ENCODE results near the gene SMTN. TPM values are rescaled to one million over a fixed set of nuclear protein-coding genes. Genes with fewer than 3 reads are reported as not detected.

SMTN gene
- total and polyA plus RNA-seq, 2 donors = 149 to 1,750 TPM

GRCh38 chr22:31126128-31126868 lies 45.2 kb downstream of the SMTN start:
- 90% methylated on average over 22 of the region's 22 CpGs for WGBS
- Histone ChIP-seq H3K4me1 (ENCODE audit: insufficient read depth) (no peaks in the 10 kb centered on the region), H3K36me3 (ENCODE audit: insufficient read depth) (no peaks in the 10 kb centered on the region), H3K27ac (ENCODE audit: low read depth) (no peak overlapping the region), H3K4me3 (ENCODE audit: low read depth, low read length) (no peak overlapping the region)
- no peak for DNase-seq (ENCODE audit: extremely low spot score)

GRCh38 chr22:31126869-31127175 lies 45.7 kb downstream of the SMTN start:
- WGBS = 82% methylated on average over 13 of the region's 13 CpGs
- Histone ChIP-seq H3K4me3 (ENCODE audit: low read depth, low read length) (no peak overlapping the region), H3K36me3 (ENCODE audit: insufficient read depth) (no peaks in the 10 kb centered on the region), H3K4me1 (ENCODE audit: insufficient read depth) (no peaks in the 10 kb centered on the region), H3K27ac (ENCODE audit: low read depth) (no peak overlapping the region)
- no peak for DNase-seq (ENCODE audit: extremely low spot score)

DNA sequence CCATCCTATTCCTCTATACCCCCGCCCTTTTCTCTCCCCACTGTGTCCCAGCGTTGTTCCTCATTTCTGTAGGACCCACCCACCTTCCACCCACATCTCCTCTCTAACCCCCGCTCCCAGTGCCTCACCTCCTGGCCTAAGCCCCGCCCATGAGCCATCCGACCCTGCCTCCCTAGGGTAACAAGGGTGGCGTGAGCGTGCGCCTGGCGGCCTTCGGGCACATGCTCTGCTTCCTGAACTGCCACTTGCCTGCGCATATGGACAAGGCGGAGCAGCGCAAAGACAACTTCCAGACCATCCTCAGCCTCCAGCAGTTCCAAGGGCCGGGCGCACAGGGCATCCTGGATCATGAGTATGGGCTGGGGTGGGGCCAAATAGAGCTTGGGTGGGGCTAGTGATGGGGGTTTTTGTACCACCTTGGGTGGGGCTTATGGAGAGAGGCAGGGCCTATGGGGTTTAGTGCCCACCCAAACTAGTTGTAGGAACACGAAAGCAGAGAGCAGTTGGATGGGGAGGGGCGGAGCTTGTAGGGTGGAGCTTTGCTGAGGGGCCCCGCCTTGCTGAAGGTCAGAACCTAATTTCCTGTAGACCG lies 46.2 kb downstream of the SMTN start:
- Histone ChIP-seq H3K4me1 (ENCODE audit: insufficient read depth) (no peaks in the 10 kb centered on the region), H3K36me3 (ENCODE audit: insufficient read depth) (no peaks in the 10 kb centered on the region), H3K4me3 (ENCODE audit: low read depth, low read length) (no peak overlapping the region), H3K27ac (ENCODE audit: low read depth) (no peak overlapping the region)
- DNase-seq (ENCODE audit: extremely low spot score) = no peak
- WGBS = 42% methylated on average over 19 of the region's 19 CpGs

DNA sequence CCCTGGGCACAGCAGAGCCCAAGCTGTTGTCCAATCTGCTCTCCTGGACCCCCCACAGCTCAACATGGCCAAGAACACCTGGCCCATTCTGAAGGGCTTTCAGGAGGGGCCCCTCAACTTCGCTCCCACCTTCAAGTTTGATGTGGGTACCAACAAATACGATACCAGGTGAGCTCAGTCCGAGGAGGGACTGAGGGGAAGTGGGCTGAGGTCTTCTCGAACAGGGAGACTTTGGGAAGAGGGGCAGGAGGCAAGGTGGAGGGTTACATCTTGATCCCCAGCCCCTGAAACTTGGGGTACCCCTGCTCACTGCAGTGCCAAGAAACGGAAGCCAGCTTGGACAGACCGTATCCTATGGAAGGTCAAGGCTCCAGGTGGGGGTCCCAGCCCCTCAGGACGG lies 47.0 kb downstream of the SMTN start:
- no peaks in the 10 kb centered on the region for H3K4me1 ChIP-seq (ENCODE audit: insufficient read depth)
- no peaks in the 10 kb centered on the region for H3K36me3 ChIP-seq (ENCODE audit: insufficient read depth)
- no peak overlapping the region for H3K4me3 ChIP-seq (ENCODE audit: low read depth, low read length)
- no peak for DNase-seq (ENCODE audit: extremely low spot score)
- H3K27ac ChIP-seq (ENCODE audit: low read depth) = no peak overlapping the region
- 91% methylated on average over 7 of the region's 7 CpGs for WGBS

- DNase-seq (ENCODE audit: extremely low spot score) = no peak
- WGBS = 76% methylated on average over 2 of the region's 2 CpGs
- no peaks in the 10 kb centered on the region for H3K4me1 ChIP-seq (ENCODE audit: insufficient read depth)
- H3K4me3 ChIP-seq (ENCODE audit: low read depth, low read length) = no peak overlapping the region
- H3K36me3 ChIP-seq (ENCODE audit: insufficient read depth) = no peaks in the 10 kb centered on the region
- no peak overlapping the region for H3K27ac ChIP-seq (ENCODE audit: low read depth)
These were observed 49.8 kb downstream of the SMTN start for GRCh38 chr22:31130873-31131272.

- H3K27ac ChIP-seq (ENCODE audit: low read depth) = no peak overlapping the region
- WGBS = 95% methylated on average over 19 of the region's 19 CpGs
- DNase-seq (ENCODE audit: extremely low spot score) = no peak
- no peak overlapping the region for H3K4me3 ChIP-seq (ENCODE audit: low read depth, low read length)
- no peaks in the 10 kb centered on the region for H3K36me3 ChIP-seq (ENCODE audit: insufficient read depth)
- no peaks in the 10 kb centered on the region for H3K4me1 ChIP-seq (ENCODE audit: insufficient read depth)
These were observed 52.8 kb downstream of the SMTN start for GRCh38 chr22:31133911-31134310.

- Histone ChIP-seq H3K27ac (ENCODE audit: low read depth) (no peak overlapping the region), H3K4me1 (ENCODE audit: insufficient read depth) (no peaks in the 10 kb centered on the region), H3K4me3 (ENCODE audit: low read depth, low read length) (no peak overlapping the region), H3K36me3 (ENCODE audit: insufficient read depth) (no peaks in the 10 kb centered on the region)
- 89% methylated on average over 4 of the region's 4 CpGs for WGBS
- DNase-seq (ENCODE audit: extremely low spot score) = no peak
These were observed 53.6 kb downstream of the SMTN start for GRCh38 chr22:31134688-31135087.

GRCh38 chr22:31135706-31136105 lies 54.6 kb downstream of the SMTN start:
- Histone ChIP-seq H3K36me3 (ENCODE audit: insufficient read depth) (no peaks in the 10 kb centered on the region), H3K4me3 (ENCODE audit: low read depth, low read length) (no peak overlapping the region), H3K27ac (ENCODE audit: low read depth) (no peak overlapping the region), H3K4me1 (ENCODE audit: insufficient read depth) (no peaks in the 10 kb centered on the region)
- 90% methylated on average over 6 of the region's 6 CpGs for WGBS
- no peak for DNase-seq (ENCODE audit: extremely low spot score)

DNA sequence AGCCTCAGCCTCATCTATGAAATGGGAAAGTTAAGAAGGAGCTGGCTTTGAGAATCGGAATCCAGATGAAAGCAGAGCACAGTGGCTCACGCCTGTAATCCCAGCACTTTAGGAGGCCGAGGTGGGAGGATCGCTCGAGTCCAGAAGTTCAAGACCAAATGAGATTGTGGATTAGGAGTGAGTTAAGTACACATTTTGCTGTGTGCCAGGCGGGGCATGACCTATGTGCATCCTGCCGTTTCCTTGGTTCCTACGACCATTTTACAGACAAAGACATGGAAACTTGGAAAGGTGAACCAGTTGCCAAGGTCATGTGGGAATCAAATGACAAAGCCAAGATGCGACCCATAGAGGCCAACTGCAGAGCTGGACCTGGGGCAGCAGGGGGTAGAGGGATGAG lies 55.0 kb downstream of the SMTN start:
- DNase-seq (ENCODE audit: extremely low spot score) = no peak
- Histone ChIP-seq H3K4me3 (ENCODE audit: low read depth, low read length) (no peak overlapping the region), H3K4me1 (ENCODE audit: insufficient read depth) (no peaks in the 10 kb centered on the region), H3K36me3 (ENCODE audit: insufficient read depth) (no peaks in the 10 kb centered on the region), H3K27ac (ENCODE audit: low read depth) (no peak overlapping the region)
- WGBS = 82% methylated on average over 9 of the region's 9 CpGs

- H3K4me1 ChIP-seq (ENCODE audit: insufficient read depth) = no peaks in the 10 kb centered on the region
- no peaks in the 10 kb centered on the region for H3K36me3 ChIP-seq (ENCODE audit: insufficient read depth)
- 94% methylated on average over 16 of the region's 16 CpGs for WGBS
- no peak overlapping the region for H3K27ac ChIP-seq (ENCODE audit: low read depth)
- no peak overlapping the region for H3K4me3 ChIP-seq (ENCODE audit: low read depth, low read length)
- DNase-seq (ENCODE audit: extremely low spot score) = no peak
These were observed 55.6 kb downstream of the SMTN start for GRCh38 chr22:31136711-31137110.

GRCh38 chr22:31137721-31138120 lies 56.6 kb downstream of the SMTN start:
- no peak for DNase-seq (ENCODE audit: extremely low spot score)
- 76% methylated on average over 10 of the region's 10 CpGs for WGBS
- H3K27ac ChIP-seq (ENCODE audit: low read depth) = no peak overlapping the region
- no peaks in the 10 kb centered on the region for H3K36me3 ChIP-seq (ENCODE audit: insufficient read depth)
- no peak overlapping the region for H3K4me3 ChIP-seq (ENCODE audit: low read depth, low read length)
- no peaks in the 10 kb centered on the region for H3K4me1 ChIP-seq (ENCODE audit: insufficient read depth)

- Histone ChIP-seq H3K27ac (ENCODE audit: low read depth) (no peak overlapping the region), H3K4me1 (ENCODE audit: insufficient read depth) (no peaks in the 10 kb centered on the region), H3K36me3 (ENCODE audit: insufficient read depth) (no peaks in the 10 kb centered on the region), H3K4me3 (ENCODE audit: low read depth, low read length) (no peak overlapping the region)
- WGBS = 76% methylated on average over 10 of the region's 10 CpGs
- DNase-seq (ENCODE audit: extremely low spot score) = no peak
These were observed 57.0 kb downstream of the SMTN start for GRCh38 chr22:31138126-31138525.

DNA sequence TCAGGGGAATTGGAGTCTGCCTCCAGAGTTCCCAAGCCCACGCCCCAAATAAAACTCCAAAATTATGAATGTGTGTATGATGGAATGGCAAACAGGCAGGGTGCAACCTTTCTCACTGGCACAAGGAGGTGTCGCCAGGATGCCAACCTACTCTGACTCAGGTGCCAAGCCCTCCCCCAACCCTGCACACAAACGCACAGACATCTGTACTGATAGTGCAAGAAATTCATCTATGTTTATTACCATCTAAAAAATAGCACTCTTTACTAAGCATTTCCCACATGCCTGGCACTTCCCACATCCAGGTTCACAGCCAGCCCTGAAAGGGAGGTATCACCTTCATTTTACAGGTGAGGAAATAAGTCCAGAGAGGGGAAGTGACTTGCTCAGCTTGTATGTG lies 57.9 kb downstream of the SMTN start:
- Histone ChIP-seq H3K27ac (ENCODE audit: low read depth) (no peak overlapping the region), H3K36me3 (ENCODE audit: insufficient read depth) (no peaks in the 10 kb centered on the region), H3K4me3 (ENCODE audit: low read depth, low read length) (no peak overlapping the region), H3K4me1 (ENCODE audit: insufficient read depth) (no peaks in the 10 kb centered on the region)
- 85% methylated on average over 3 of the region's 3 CpGs for WGBS
- no peak for DNase-seq (ENCODE audit: extremely low spot score)

- H3K4me3 ChIP-seq (ENCODE audit: low read depth, low read length) = no peak within 1 kb of the TSS
- no peak for DNase-seq (ENCODE audit: extremely low spot score)
- H3K4me1 ChIP-seq (ENCODE audit: insufficient read depth) = no peaks in the 10 kb centered on the region
- H3K27ac ChIP-seq (ENCODE audit: low read depth) = no peak within 1 kb of the TSS
- 35% methylated on average over 24 of the region's 24 CpGs for WGBS
- no peaks in the 10 kb centered on the region for H3K36me3 ChIP-seq (ENCODE audit: insufficient read depth)
These were observed 59.0 kb downstream of the SMTN start, which contains the start of gene PLA2G3 for GRCh38 chr22:31139866-31140716. PLA2G3 (minus strand) TSS chr22:31140508; CDS start chr22:31140354, 154 bp downstream.

Measured in urinary bladder (tissue), 4 donors.